ENCODE results near the gene EIPR1.
"Not testable (repeated sequence)": the region's sequence is repeated elsewhere in the genome, so short reads cannot be mapped to it uniquely, and the experiment has no call there.

Gene EIPR1

DNA sequence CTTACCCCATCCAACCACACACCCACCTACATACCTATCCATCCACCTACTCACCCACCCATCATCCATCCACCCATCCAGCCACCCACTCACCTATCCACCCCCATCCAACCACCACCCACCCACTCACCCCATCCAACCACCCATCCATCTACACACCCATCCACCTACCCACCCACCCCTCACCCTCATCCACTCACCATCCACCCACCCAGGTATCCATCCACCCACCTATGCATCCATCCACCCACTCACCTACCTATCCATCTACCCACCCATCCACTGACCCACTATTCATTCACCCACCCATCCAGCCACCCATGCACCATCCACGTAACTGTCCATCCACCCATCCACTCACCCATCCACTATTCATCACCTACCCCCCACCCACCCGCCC lies 194.8 kb downstream of the EIPR1 start:
- in situ Hi-C loops (cut with MboI; ENCODE audit: low sequenced_read_pairs): no loop called here

DNA sequence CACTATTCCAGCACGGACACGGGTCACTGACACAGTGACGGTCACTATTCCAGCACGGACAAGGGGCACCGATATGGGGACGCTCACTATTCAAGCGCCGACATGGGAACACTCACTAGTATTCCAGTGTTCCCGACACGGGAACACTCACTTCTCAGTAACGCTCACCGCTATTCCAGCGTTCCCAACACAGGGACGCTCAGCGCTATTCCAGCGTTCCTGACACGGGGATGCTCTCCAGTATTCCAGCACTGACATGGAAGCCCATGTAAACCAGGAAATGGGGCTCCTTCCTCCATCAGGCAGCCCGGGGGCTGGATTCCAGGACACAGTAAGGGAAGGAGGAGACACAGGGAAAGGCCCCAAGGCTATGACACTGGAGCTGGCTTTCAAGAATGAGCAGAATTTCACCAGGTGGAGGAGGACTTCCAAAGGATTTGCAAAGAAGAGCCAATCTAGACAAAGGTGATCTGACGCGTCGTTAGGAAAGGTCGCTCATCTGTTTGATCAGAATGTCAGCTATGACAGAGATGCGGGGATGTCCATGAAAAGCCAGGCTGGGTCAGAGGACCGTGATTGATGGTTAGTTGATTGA lies 196.1 kb downstream of the EIPR1 start:
- in situ Hi-C loops (cut with MboI; ENCODE audit: low sequenced_read_pairs): no loop called here

DNA sequence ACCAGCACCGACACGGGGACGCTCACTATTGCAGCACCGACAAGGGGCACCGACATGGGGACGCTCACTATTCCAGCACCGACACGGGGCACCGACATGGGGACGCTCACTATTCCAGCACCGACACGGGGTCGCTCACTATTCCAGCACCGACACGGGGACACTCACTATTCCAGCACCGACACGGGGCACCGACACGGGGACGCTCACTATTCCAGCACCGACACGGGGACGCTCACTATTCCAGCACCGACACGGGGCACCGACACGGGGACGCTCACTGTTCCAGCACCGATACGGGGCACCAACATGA lies 196.8 kb downstream of the EIPR1 start:
- in situ Hi-C loops (cut with MboI; ENCODE audit: low sequenced_read_pairs): not testable (repeated sequence)

DNA sequence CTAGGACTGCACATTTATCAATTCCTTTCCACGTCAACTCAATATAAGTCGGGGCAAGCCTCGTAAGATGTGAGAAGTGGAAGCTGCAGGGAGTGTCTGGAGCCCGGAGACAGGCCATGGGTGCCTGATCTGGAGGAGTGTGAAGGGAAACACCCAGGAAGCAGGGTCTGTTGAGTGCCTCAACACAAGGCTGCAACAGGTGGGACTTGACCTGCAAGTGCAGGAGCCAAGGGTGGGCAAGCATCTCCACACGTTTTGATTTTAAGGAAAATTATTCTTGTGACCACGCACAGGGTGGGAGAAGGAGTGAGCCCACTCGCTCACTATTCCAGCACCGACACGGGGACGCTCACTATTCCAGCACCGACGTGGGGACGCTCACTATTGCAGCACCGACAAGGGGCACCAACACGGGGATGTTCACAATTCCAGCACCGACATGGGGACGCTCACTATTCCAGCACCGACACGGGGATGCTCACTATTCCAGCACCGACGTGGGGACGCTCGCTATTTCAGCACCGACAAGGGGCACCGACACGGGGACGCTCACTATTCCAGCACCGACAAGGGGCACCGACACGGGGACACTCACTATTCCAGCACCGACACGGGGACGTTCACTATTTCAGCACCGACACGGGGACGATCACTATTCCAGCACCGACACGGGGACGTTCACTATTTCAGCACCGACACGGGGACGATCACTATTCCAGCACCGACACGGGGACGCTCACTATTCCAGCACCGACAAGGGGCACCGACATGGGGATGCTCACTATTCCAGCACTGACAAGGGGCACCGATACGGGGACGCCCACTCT lies 197.3 kb downstream of the EIPR1 start:
- in situ Hi-C loops (cut with MboI; ENCODE audit: low sequenced_read_pairs): no loop called here

DNA sequence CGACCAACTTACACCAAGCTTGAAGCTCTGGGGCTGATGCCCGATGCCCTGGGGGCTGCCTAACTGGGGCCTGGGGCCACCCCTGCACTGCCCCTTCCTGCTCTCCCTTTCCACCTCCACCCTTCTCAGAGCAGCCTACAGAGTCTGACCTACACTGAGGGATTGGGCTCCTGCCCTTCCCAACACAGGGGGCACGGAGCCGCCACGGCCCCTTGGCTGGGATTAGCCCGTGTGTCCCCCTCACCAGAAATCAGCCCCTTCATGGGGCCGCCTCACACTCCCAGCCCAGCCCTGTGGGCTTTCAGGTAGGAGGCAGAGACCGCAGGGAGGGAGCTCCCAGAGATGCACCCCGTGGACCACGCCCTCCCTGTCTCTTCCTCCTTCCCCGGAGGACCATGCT lies 198.0 kb downstream of the EIPR1 start:
- in situ Hi-C loops (cut with MboI; ENCODE audit: low sequenced_read_pairs): no loop called here

DNA sequence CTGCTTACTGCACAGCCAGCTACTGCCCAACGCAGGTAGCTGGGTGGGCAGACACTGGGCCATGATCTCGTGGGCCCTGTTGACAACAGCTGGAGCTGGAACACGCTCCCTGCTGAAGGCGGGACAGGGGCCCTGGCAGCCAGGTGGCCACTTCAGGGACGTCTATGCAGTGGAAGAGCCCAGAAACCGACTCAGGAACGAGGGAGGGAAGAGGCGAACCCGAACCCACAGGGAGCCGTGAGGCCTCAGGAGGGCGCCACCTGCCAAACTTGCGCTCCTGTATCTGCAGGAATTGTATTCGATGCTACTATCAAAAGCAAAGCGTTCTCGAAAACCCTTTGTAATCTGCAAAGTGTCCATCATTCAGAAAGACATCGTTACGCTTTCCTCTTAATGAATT lies 198.4 kb downstream of the EIPR1 start:
- in situ Hi-C loops (cut with MboI; ENCODE audit: low sequenced_read_pairs): no loop called here

- in situ Hi-C loops (cut with MboI; ENCODE audit: low sequenced_read_pairs): no loop called here
Measured at GRCh38 chr2:3178578-3179031, 199.0 kb downstream of the EIPR1 start.

DNA sequence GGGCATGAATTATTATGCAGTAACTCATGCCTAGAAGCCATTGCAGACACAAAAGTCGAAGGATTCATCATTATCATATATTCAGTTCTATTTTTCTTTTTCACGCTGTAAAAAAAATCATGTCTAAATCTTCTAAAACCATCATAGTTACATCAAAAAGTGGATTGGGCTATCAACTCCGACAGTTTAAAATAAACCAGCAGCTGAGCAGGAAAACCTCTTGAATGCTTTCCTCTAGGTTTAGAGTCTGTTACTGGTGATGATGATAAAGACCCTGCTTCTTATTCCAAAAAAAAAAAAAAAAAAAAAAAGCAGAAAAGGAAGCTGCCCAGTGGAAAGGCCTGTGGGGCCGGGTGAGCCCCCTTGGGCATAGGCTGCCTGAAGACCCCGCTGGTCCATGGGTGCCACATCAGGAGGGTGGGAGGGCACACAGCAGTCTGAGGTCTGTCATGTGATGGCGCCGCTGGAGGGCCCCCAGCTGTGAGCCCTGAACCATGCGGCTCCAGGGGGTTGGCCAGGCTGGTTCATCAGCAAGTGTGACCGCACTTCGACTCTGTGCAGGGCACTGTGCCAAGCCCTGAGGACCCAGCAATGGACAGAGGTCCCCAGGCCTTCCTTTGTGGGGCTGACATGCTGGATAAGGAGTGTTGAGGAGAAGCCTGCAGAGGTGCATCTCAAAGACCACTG lies 199.6 kb downstream of the EIPR1 start:
- in situ Hi-C loops (cut with MboI; ENCODE audit: low sequenced_read_pairs): no loop called here

GRCh38 chr2:3176869-3177255 lies 200.8 kb downstream of the EIPR1 start:
- in situ Hi-C loops (cut with MboI; ENCODE audit: low sequenced_read_pairs): no loop called here

DNA sequence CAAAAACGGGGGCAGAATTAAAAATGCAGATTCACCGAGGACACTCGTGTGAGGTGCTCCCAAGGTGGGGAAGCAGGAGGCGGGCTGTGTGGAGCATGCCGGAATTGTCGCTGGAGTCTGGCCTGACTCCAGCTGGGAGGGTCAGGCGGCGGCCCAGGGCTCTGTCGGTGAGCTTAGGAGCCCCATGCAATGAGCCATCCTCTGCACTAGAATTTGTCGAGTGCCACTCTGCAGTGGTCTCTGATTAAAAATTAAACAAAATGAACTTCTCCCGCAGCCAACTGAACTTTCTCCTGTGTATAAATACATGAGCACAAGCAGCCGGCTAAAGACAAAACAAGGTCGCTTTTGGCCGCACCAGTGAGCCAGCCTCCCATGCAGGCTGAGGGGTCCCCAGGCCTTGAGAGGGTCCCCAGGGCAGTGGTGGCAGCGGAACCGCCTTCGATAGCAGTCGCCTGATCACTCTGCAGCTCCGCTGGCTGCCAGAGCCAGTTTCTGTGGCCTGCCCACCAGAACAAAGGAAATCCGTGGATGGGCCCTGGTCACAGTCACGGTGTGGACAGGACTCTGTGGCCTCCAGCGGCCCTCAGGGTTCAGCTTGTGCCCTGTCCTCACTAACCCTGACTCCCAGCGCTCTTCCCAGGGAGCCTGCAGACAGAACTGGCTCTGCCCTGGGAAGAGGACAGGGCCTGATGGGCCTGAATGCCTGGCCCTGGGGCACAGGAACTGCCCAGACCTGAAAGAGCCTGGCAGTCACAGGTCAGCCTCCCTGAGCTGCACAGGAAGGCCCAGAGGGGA lies 201.3 kb downstream of the EIPR1 start:
- in situ Hi-C loops (cut with MboI; ENCODE audit: low sequenced_read_pairs): no loop called here

DNA sequence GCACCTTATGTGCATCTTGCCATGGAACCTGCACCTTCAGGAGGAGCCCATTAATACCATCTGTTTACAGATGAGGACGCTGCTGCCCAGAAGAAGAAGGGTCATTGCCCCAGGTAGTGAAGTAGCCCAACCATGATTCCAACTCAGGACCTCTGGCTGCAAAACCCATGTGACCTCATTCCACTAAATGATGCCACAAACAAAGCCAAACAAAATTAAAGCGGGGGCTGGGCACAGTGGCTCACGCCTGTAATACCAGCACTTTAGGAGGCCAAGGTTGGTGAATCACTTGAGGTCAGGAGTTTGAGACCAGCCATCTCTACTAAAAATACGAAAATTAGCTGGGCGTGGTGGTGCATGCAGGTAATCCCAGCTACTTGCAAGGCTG lies 202.1 kb downstream of the EIPR1 start:
- in situ Hi-C loops (cut with MboI; ENCODE audit: low sequenced_read_pairs): no loop called here

DNA sequence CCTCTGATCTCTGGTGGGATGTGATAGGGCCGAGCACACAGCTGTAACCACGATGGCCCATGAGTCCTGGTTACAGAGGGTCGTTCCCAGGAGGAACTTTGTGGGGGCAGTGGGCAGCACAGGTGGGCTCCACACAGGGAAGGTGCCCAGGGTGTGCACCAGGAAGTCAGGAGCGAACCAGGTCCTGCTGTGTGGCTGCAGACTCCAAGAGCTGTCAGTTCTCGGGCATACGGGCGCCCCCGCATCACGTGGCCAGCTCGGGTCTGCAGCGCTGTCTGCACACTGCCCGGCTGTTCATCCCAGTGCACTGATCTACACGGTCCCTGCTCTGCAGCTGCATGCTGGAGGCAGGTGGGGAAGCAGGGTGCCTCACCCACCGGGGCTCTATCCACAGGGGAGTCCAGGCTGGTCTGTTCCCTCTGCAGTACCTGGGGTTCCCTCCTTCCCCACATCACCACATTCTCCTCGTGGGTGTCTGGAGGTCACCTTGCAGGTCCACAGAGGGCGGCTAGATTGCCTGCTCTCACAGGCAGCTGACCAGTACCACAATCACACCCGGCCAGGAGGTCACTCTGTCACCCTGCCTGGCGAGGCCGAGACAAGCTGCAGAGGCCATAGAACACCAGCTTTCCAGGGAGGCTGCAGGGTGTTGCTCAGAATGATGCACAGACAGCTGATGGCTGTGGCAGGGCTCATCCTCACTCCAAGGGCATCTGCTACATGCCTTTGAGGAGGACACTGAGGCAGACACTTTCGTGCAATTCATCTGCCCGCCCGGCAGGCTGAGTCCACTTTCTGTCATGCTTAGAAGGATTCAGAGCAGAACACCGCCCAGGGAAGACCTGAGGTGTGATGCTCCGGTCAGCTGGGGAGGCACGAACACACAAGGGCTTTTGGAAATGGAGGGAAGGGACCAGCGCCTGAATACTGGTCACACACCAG lies 202.7 kb downstream of the EIPR1 start:
- in situ Hi-C loops (cut with MboI; ENCODE audit: low sequenced_read_pairs): no loop called here

DNA sequence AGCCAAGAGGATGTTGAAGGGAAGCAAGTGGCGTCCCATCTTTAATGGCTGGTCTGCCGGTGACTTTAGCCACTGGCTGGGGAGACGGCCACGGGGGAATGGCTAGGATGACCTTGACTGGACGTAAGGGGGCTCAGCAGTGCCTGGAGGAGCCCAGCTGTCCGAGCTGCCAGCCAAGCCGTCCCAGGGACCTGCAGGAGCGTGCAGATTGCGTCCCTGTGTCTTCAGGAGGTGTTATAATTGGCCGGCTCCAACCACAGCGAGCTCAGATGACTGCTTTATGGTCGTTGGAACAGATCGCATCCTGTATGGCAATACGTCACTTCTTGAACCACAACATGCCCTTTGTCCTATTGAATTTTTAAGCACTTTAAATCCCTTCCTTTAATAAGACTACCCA lies 204.6 kb downstream of the EIPR1 start:
- in situ Hi-C loops (cut with MboI; ENCODE audit: low sequenced_read_pairs): no loop called here

- in situ Hi-C loops (cut with MboI; ENCODE audit: low sequenced_read_pairs): no loop called here
Measured at GRCh38 chr2:3172265-3172935, 205.2 kb downstream of the EIPR1 start.

DNA sequence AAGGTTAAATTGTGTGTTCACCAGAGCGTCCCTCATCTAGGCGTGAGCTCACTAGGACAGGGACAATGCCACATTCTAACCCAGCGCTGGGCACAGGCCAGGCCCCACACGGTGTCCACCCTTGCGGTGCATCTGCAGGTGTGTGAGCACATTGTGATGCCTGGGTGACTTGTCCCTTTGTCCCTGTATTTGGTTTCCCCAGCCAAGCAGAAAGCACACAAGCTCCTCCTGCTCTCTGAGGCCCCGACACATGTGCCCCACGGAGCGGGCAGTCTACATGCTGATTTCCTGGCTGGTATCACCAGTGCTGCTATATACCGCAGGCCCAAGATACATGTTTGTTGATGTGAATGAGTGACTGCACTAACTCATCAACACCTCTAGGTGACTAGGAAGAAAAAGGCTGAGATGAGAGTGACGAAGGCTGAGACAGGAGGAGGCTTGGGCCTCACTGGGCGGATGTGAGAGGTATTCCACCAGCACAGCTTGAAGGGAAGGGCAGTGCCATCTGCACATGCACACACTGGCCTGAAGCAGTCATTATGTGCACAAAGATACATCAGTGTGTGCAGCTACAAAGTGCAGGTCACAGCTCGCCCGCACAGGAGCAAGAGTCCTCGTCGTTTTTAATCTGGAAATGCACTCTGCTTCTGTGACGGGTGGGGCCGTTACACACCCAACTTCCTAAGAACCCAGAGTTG lies 205.9 kb downstream of the EIPR1 start:
- in situ Hi-C loops (cut with MboI; ENCODE audit: low sequenced_read_pairs): no loop called here

GRCh38 chr2:3170792-3171455 lies 206.7 kb downstream of the EIPR1 start:
- in situ Hi-C loops (cut with MboI; ENCODE audit: low sequenced_read_pairs): no loop called here

DNA sequence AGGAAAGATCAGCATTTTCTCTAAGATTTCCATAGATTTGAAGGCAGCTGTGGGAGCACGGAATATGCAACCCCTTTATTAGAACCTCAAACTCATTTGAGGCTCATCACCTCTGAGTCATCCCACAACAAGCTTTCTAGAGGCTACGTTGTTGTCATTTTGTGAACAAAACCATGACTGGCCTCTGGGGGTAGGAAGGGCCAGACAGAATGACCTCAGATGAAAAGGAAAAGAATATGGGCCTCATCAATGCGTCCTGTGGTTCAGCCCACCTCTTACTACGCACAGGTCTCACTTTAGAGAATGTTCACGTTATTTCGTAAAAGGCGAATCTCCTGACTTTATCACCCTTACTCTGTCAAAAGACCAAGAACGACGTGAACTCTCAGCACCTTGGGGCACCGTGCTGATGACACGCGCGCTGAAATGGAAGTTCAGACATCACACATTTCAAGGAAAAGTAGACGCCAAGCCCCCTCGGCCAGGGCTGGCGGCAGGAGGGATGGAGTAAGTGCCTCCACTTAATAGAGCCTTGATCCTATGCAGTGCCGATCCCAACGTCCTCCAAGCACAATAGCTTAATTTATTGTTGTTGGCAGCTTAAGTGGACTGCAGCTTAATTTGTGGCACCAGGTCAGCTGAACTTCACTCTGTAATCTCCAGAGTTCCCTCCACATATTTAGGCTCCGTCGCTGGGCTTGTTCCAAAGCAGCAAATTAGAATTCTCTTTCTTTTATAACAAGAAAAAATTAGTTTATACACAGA lies 208.3 kb downstream of the EIPR1 start:
- in situ Hi-C loops (cut with MboI; ENCODE audit: low sequenced_read_pairs): no loop called here
